ENCODE data around the gene VSTM1. TPM values are rescaled to one million over a fixed set of nuclear protein-coding genes. Genes with fewer than 3 reads are reported as not detected.
A peak's percentile ranks its signal among the peaks of the same experiment; 100 is the strongest.

Gene VSTM1
- total RNA-seq, 1 donor from 2014 or later = not detected

- Histone ChIP-seq H3K27me3 (peaks cover 19% of the 10 kb centered on the region), H3K9me3 (ENCODE audit: low read depth) (no peaks in the 10 kb centered on the region), H3K4me2 (no peak overlapping the region), H3K27ac (no peak overlapping the region), H3K9ac (no peak overlapping the region), H3K4me3 (no peak overlapping the region), H4K20me1 (ENCODE audit: low read depth) (no peaks in the 10 kb centered on the region), H3K4me1 (no peaks in the 10 kb centered on the region), H3F3A (ENCODE audit: low read depth) (no peaks in the 10 kb centered on the region), H2AFZ (replicated peaks) (no peak overlapping the region), H3K79me2 (ENCODE audit: low read depth) (no peaks in the 10 kb centered on the region), H3K36me3 (no peaks in the 10 kb centered on the region)
- Mint-ChIP-seq H3K27me3 (ENCODE audit: insufficient read depth, low read depth) (peaks cover 7% of the 10 kb centered on the region), H3K36me3 (no peaks in the 10 kb centered on the region), H3K4me1 (no peaks in the 10 kb centered on the region), H3K9me3 (peaks cover 4% of the 10 kb centered on the region), H3K4me3 (no peak overlapping the region), H3K27ac (no peak overlapping the region)
- DNase-seq (ENCODE audit: low spot score) = no peak
- TF ChIP-seq EZH2 (IDR thresholded peaks at IDR 0.05) (no peak), CTCF (IDR thresholded peaks at IDR 0.05) (no peak), EZH2phosphoT487 (IDR thresholded peaks at IDR 0.05) (no peak)
These were observed 16.1 kb downstream of the VSTM1 start for GRCh38 chr19:54047616-54048015.

GRCh38 chr19:54045771-54046170, 17.9 kb downstream of the VSTM1 start:
- H3K36me3 Mint-ChIP-seq = no peaks in the 10 kb centered on the region
- Histone ChIP-seq H3K79me2 (ENCODE audit: low read depth) (no peaks in the 10 kb centered on the region), H2AFZ (replicated peaks) (no peak overlapping the region), H3K4me1 (no peaks in the 10 kb centered on the region), H3K9ac (no peak overlapping the region), H3K36me3 (no peaks in the 10 kb centered on the region), H3K27ac (no peak overlapping the region), H3K4me2 (no peak overlapping the region), H3K27me3 (peaks cover 19% of the 10 kb centered on the region), H3F3A (ENCODE audit: low read depth) (no peaks in the 10 kb centered on the region), H4K20me1 (ENCODE audit: low read depth) (no peaks in the 10 kb centered on the region), H3K4me3 (no peak overlapping the region), H3K9me3 (ENCODE audit: low read depth) (no peaks in the 10 kb centered on the region)
- H3K27me3 Mint-ChIP-seq (ENCODE audit: insufficient read depth, low read depth) = peaks cover 9% of the 10 kb centered on the region
- TF ChIP-seq EZH2phosphoT487 (IDR thresholded peaks at IDR 0.05) (no peak), EZH2 (IDR thresholded peaks at IDR 0.05) (no peak), CTCF (IDR thresholded peaks at IDR 0.05) (no peak)
- no peak overlapping the region for H3K4me3 Mint-ChIP-seq
- DNase-seq (ENCODE audit: low spot score) = no peak
- H3K9me3 Mint-ChIP-seq = no peaks in the 10 kb centered on the region
- no peaks in the 10 kb centered on the region for H3K4me1 Mint-ChIP-seq
- no peak overlapping the region for H3K27ac Mint-ChIP-seq

- no peak overlapping the region for H3K27ac Mint-ChIP-seq
- no peak overlapping the region for H3K27ac ChIP-seq
- H3K9ac ChIP-seq = no peak overlapping the region
- DNase-seq (ENCODE audit: low spot score) = no peak
- H3K9me3 Mint-ChIP-seq = no peaks in the 10 kb centered on the region
- no peaks in the 10 kb centered on the region for H3F3A ChIP-seq (ENCODE audit: low read depth)
- no peak overlapping the region for H3K4me2 ChIP-seq
- H3K9me3 ChIP-seq (ENCODE audit: low read depth) = no peaks in the 10 kb centered on the region
- no peaks in the 10 kb centered on the region for H3K79me2 ChIP-seq (ENCODE audit: low read depth)
- H3K36me3 Mint-ChIP-seq = no peaks in the 10 kb centered on the region
- no peaks in the 10 kb centered on the region for H3K4me1 Mint-ChIP-seq
- no peaks in the 10 kb centered on the region for H3K36me3 ChIP-seq
- TF ChIP-seq EZH2phosphoT487 (IDR thresholded peaks at IDR 0.05) = no peak
- no peak for TF ChIP-seq CTCF (IDR thresholded peaks at IDR 0.05)
- TF ChIP-seq EZH2 (IDR thresholded peaks at IDR 0.05) = no peak
- H3K27me3 Mint-ChIP-seq (ENCODE audit: insufficient read depth, low read depth) = peaks cover 2% of the 10 kb centered on the region
- no peaks in the 10 kb centered on the region for H3K4me1 ChIP-seq
- H3K27me3 ChIP-seq = peaks cover 19% of the 10 kb centered on the region
- no peaks in the 10 kb centered on the region for H4K20me1 ChIP-seq (ENCODE audit: low read depth)
- H3K4me3 Mint-ChIP-seq = peak overlapping the region; percentile 3
- H3K4me3 ChIP-seq = no peak overlapping the region
- no peak overlapping the region for H2AFZ ChIP-seq (replicated peaks)
These were observed 20.7 kb downstream of the VSTM1 start for GRCh38 chr19:54042989-54043388.
